HEK293T (cell line): ENCODE measurements around the gene BPIFB4.

Experiments
- ELF4 ChIP-seq: fragments of 450-650 bp; IDR thresholded peaks from 2 replicates; pipeline ENCODE4 v1.6.1; 2017; ENCODE audit warnings: antibody characterized with exemption
- FOXA1 ChIP-seq: fragments of 450-650 bp; IDR thresholded peaks from 2 replicates; pipeline ENCODE4 v1.6.1; 2016; ENCODE audit warnings: mild to moderate bottlenecking
- HDGF ChIP-seq: fragments of 450-650 bp; IDR thresholded peaks from 2 replicates; pipeline ENCODE4 v1.6.1; 2017; ENCODE audit warnings: antibody characterized with exemption, borderline replicate concordance
- L3MBTL2 ChIP-seq: fragments of 450-650 bp; conservative IDR thresholded peaks from 2 replicates; pipeline ENCODE4 v1.6.1; 2016; ENCODE audit warnings: mild to moderate bottlenecking
- NFRKB ChIP-seq: fragments of 450-650 bp; IDR thresholded peaks from 2 replicates; pipeline ENCODE4 v1.6.1; 2016; ENCODE audit warnings: mild to moderate bottlenecking, moderate library complexity
- SP1 ChIP-seq: fragments of 450-650 bp; IDR thresholded peaks from 2 replicates; pipeline ENCODE4 v1.6.1; 2017
- SUZ12 ChIP-seq: fragments of 450-650 bp; IDR thresholded peaks from 2 replicates; pipeline ENCODE4 v1.6.1; 2016; ENCODE audit warnings: mild to moderate bottlenecking
- TARDBP ChIP-seq: fragments of 450-650 bp; IDR thresholded peaks from 2 replicates; pipeline ENCODE4 v1.6.1; 2016
- ZNF384 ChIP-seq: fragments of 450-650 bp; IDR thresholded peaks from 2 replicates; pipeline ENCODE4 v1.6.1; 2016
- TF ChIP-seq, protein P1 (sequence below): fragments of 450-650 bp; IDR thresholded peaks from 2 replicates; pipeline ENCODE4 v1.6.1; 2016

DNA sequence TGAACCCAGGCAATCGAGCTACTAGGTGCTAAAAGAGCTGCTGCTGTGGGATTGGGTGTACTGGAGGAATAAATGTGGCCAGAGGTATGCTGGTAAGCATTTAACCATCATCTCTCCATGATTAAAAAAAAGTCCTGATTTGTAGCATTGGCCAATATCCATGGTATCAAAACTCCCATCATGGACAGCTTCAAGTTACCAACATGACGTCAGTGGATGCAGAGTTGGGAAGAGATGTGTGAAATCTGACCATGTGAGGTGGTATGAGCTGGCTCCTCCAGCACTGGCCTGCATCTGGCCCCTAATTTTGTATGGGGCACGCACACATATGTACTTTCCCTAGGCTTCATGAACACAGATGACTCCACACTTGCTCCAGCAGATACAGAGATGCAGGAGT, 11.7 kb downstream of the BPIFB4 start:
- TF ChIP-seq HDGF: no peak
- no peak for TF ChIP-seq ELF4
- TF ChIP-seq NFRKB: no peak
- no peak for TF ChIP-seq TARDBP
- no peak for TF ChIP-seq ZNF384
- no peak for TF ChIP-seq SP1
- TF ChIP-seq SUZ12: no peak
- TF ChIP-seq L3MBTL2: no peak
- TF ChIP-seq, protein P1, sequence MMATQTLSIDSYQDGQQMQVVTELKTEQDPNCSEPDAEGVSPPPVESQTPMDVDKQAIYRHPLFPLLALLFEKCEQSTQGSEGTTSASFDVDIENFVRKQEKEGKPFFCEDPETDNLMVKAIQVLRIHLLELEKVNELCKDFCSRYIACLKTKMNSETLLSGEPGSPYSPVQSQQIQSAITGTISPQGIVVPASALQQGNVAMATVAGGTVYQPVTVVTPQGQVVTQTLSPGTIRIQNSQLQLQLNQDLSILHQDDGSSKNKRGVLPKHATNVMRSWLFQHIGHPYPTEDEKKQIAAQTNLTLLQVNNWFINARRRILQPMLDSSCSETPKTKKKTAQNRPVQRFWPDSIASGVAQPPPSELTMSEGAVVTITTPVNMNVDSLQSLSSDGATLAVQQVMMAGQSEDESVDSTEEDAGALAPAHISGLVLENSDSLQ: no peak
- no peak for TF ChIP-seq FOXA1
